OCI-LY7 (cell line): ENCODE results near the gene HMGXB4.

Experiments
- CTCF ChIP-seq: fragments of 200-600 bp; sonication (generic); conservative IDR thresholded peaks from 2 replicates; pipeline ENCODE4 v1.5.1; 2014; ENCODE audit warnings: mild to moderate bottlenecking, antibody characterized with exemption, low read length, moderate library complexity, mixed read lengths
- EZH2phosphoT487 ChIP-seq: fragments of 200-600 bp; sonication (generic); IDR thresholded peaks from 2 replicates; pipeline ENCODE4 v1.6.1; 2018; ENCODE audit warnings: low read depth, borderline replicate concordance, mild to moderate bottlenecking, mixed run types, antibody characterized with exemption, low read length, moderate library complexity, mixed read lengths

GRCh38 chr22:35335468-35335867 lies 78.2 kb downstream of the HMGXB4 start:
- TF ChIP-seq CTCF (no peak), EZH2phosphoT487 (no peak)
